Trophoblast cell (in vitro differentiated cells and primary cell): ENCODE measurements around the gene TAF1B.

Experiments
- DNase-seq, 2 donors: peaks; one replicate each; pipeline ENCODE4 v3.0.0-alpha.2; 2016
- H2AFZ ChIP-seq: 2 replicates; pipeline ENCODE4 v1.6.1; 2013; ENCODE audit warnings: low read length, moderate library complexity, mild to moderate bottlenecking; ENCODE audit not compliant: insufficient read depth, poor library complexity
- H2AK5ac ChIP-seq: 2 replicates; pipeline ENCODE4 v1.6.1; 2013; ENCODE audit warnings: mild to moderate bottlenecking, low read length
- H2BK120ac ChIP-seq: 2 replicates; pipeline ENCODE4 v1.6.1; 2013; ENCODE audit warnings: low read length, mild to moderate bottlenecking, moderate library complexity; ENCODE audit not compliant: insufficient read depth, poor library complexity
- H2BK12ac ChIP-seq: 2 replicates; pipeline ENCODE4 v1.6.1; 2013; ENCODE audit warnings: mild to moderate bottlenecking, low read length, moderate library complexity
- H2BK5ac ChIP-seq: 2 replicates; pipeline ENCODE4 v1.6.1; 2013; ENCODE audit warnings: low read length, low read depth, moderate library complexity, mild to moderate bottlenecking; ENCODE audit not compliant: poor library complexity
- H3K14ac ChIP-seq: 2 replicates; pipeline ENCODE4 v1.6.1; 2013; ENCODE audit warnings: mild to moderate bottlenecking, low read length
- H3K18ac ChIP-seq: 2 replicates; pipeline ENCODE4 v1.6.1; 2013; ENCODE audit warnings: mild to moderate bottlenecking, low read length
- H3K23ac ChIP-seq: 2 replicates; pipeline ENCODE4 v1.6.1; 2013; ENCODE audit warnings: low read length
- H3K27ac ChIP-seq: 2 replicates; pipeline ENCODE4 v1.5.1; 2013; ENCODE audit warnings: low read depth, mild to moderate bottlenecking, inconsistent platforms, low read length, moderate library complexity
- H3K27me3 ChIP-seq: 2 replicates; pipeline ENCODE4 v1.6.1; 2013; ENCODE audit warnings: inconsistent platforms, mild to moderate bottlenecking, low read length, moderate library complexity; ENCODE audit not compliant: insufficient read depth
- H3K36me3 ChIP-seq, 2 experiments: 1 replicate in 1 of 2; 2 replicates in 1 of 2; pipeline ENCODE4 v1.6.1; 2013; ENCODE audit warnings: low read length in 2 of 2, mild to moderate bottlenecking in 2 of 2, moderate library complexity in 1 of 2; ENCODE audit not compliant: insufficient read depth in 2 of 2, control insufficient read depth in 1 of 2
- H3K4ac ChIP-seq: 2 replicates; pipeline ENCODE4 v1.6.1; 2013; ENCODE audit warnings: low read depth, mild to moderate bottlenecking, low read length, moderate library complexity
- H3K4me1 ChIP-seq, 2 experiments: 1 replicate in 1 of 2; 2 replicates in 1 of 2; pipeline ENCODE4 v1.6.1; 2013; ENCODE audit warnings: low read length in 2 of 2, mild to moderate bottlenecking in 2 of 2, moderate library complexity in 1 of 2; ENCODE audit not compliant: insufficient read depth in 2 of 2, control insufficient read depth in 1 of 2
- H3K4me2 ChIP-seq: 2 replicates; pipeline ENCODE4 v1.6.1; 2013; ENCODE audit warnings: inconsistent platforms, mild to moderate bottlenecking, low read length, moderate library complexity
- H3K4me3 ChIP-seq: 2 replicates; pipeline ENCODE4 v1.5.1; 2013; ENCODE audit warnings: mild to moderate bottlenecking, low read depth, low read length, inconsistent platforms
- H3K79me1 ChIP-seq: one replicate; pipeline ENCODE4 v1.6.1; 2013; ENCODE audit warnings: low read length
- H3K79me2 ChIP-seq: 2 replicates; pipeline ENCODE4 v1.6.1; 2013; ENCODE audit warnings: low read length, mild to moderate bottlenecking; ENCODE audit not compliant: control insufficient read depth, insufficient read depth, poor library complexity
- H3K9ac ChIP-seq: 2 replicates; pipeline ENCODE4 v1.6.1; 2013; ENCODE audit warnings: mild to moderate bottlenecking, low read length
- H3K9me3 ChIP-seq: 2 replicates; pipeline ENCODE4 v1.6.1; 2013; ENCODE audit warnings: low read depth, mild to moderate bottlenecking, control low read depth, inconsistent platforms, low read length; ENCODE audit not compliant: insufficient read depth
- H4K12ac ChIP-seq: 2 replicates; pipeline ENCODE4 v1.6.1; 2013; ENCODE audit warnings: low read depth, mild to moderate bottlenecking, low read length, moderate library complexity
- H4K8ac ChIP-seq: 2 replicates; pipeline ENCODE4 v1.6.1; 2013; ENCODE audit warnings: low read depth, mild to moderate bottlenecking, low read length, moderate library complexity
- H4K91ac ChIP-seq: one replicate; pipeline ENCODE4 v1.6.1; 2013; ENCODE audit warnings: low read depth, mild to moderate bottlenecking, low read length, moderate library complexity
- whole genome bisulfite sequencing: extraction: QIAGEN DNeasy Blood & Tissue Kit; methylation state at CpG from one replicate; pipeline ENCODE4 v1.1.7; 2013; ENCODE audit warnings: missing lambda C conversion rate; ENCODE audit not compliant: insufficient read length, insufficient coverage; ENCODE audit errors: extremely low coverage; 5-methylcytosine and 5-hydroxymethylcytosine counted together

TAF1B gene

DNA sequence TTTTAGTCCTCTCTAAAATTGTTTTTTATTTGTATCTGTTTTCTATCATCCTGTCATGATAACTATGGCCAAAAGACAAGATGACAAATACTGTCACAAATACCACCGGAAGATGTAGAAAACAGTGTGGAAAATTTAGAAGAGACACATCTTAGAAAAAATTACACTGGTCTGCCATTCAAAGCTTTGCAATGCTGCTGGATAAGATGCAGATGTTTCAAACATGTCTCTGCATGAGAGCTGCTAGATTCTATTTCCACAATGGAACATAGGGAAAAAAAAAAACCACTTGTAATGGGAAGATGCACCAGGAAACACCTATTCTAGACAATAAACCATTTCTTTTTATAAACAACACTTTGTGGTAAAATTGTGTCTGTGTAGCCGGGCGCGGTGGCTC is 5.8 kb upstream of the TAF1B start:
- no peaks in the 10 kb centered on the region for H3K79me2 ChIP-seq
- no peak overlapping the region for H4K12ac ChIP-seq
- H3K9me3 ChIP-seq = peaks cover 2% of the 10 kb centered on the region
- no CpG with 5 or more reads among the region's 4 CpGs for WGBS
- no peak overlapping the region for H3K9ac ChIP-seq
- H2BK120ac ChIP-seq = no peak overlapping the region
- H4K91ac ChIP-seq = no peak overlapping the region
- H3K36me3 ChIP-seq = no peaks in the 10 kb centered on the region
- H2AK5ac ChIP-seq = no peak overlapping the region
- H3K27ac ChIP-seq = no peak overlapping the region
- no peak overlapping the region for H3K14ac ChIP-seq
- H3K18ac ChIP-seq = no peak overlapping the region
- H3K4me3 ChIP-seq = no peak overlapping the region
- H3K4me1 ChIP-seq = peaks cover 8 to 9% of the 10 kb centered on the region in 2 experiments
- H3K4ac ChIP-seq = no peak overlapping the region
- no peak overlapping the region for H2BK5ac ChIP-seq
- H3K23ac ChIP-seq = no peak overlapping the region
- no peak overlapping the region for H4K8ac ChIP-seq
- H3K27me3 ChIP-seq = no peaks in the 10 kb centered on the region
- no peak overlapping the region for H2BK12ac ChIP-seq
- DNase-seq = peak in 1 of 2 donors; percentile 41
- no peak overlapping the region for H2AFZ ChIP-seq
- H3K79me1 ChIP-seq = peaks cover 6% of the 10 kb centered on the region
- H3K4me2 ChIP-seq = no peak overlapping the region

DNA sequence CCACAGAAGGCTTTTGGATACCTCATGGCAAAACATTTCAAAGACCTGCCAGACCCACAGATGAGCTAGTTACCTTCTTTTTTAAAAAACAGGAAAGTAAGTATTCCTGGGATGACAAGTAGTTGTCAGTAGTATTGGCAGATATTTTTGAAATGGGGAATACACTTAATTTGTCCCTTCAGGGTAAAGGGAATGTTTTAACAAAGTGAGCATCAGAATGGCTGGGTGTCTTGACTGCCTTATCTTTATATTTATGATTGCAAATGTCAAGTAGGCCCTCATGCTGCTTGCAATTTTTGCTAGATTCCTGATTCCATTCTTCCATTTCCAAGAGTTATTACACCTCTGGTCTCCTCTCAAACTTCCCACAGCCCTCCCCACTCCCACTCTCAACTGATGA is 4.9 kb upstream of the TAF1B start:
- DNase-seq = peak; percentile 65 to 92
- Histone ChIP-seq H3K9ac (no peak overlapping the region), H2AFZ (no peak overlapping the region), H3K79me2 (peaks cover 5% of the 10 kb centered on the region), H3K4me3 (no peak overlapping the region), H3K23ac (no peak overlapping the region), H3K18ac (no peak overlapping the region), H3K14ac (no peak overlapping the region), H3K4me1 (peaks cover 8 to 9% of the 10 kb centered on the region in 2 experiments), H3K4ac (no peak overlapping the region), H3K27me3 (no peaks in the 10 kb centered on the region), H4K91ac (no peak overlapping the region), H2BK12ac (peak overlapping the region; percentile 43), H2BK120ac (no peak overlapping the region), H3K79me1 (peaks cover 12% of the 10 kb centered on the region), H3K9me3 (peaks cover 2% of the 10 kb centered on the region), H3K27ac (no peak overlapping the region), H3K4me2 (no peak overlapping the region), H2BK5ac (no peak overlapping the region), H3K36me3 (no peaks in the 10 kb centered on the region), H4K8ac (no peak overlapping the region), H4K12ac (no peak overlapping the region), H2AK5ac (no peak overlapping the region)

DNA sequence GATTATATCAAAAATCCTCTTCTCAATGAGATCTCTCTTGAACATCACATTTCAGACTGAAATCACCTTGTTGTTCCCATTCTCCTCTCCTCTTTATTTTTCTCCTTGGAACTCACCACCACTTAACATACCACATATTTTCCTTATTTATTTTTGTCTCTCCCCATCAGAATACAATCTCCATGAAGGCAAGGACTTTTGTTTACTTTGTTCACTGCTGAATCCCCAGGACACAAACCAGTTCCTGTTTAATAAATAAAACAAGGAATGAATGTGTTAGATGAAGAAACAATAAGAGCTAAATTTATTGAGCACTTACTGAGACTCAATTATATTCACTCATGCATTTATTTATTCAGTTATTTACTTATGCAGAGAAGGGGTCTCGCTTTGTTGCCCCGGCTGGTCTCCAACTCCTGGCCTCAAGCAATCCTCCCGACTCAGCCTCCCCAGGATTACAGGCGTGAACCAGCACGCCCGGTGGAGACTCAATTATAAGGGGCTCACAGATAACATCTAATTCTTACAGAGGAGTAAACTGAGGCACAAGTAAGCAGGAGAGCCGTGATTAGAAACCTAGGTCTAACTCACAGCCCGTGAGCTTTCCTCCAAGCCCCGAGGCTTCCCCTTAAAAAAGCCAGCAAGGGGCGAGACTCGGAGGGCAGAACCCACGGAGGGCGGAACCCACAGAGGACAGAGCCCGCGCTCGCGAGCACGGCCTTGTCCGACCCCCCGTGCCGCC is 616 bp upstream of the TAF1B start:
- peaks cover 4 to 9% of the 10 kb centered on the region in 2 experiments for H3K36me3 ChIP-seq
- H3K27ac ChIP-seq = peak overlapping the region; percentile 99
- no peak overlapping the region for H2BK12ac ChIP-seq
- peaks cover 12% of the 10 kb centered on the region for H3K79me2 ChIP-seq
- H3K4me3 ChIP-seq = peak overlapping the region; percentile 85
- peak overlapping the region; percentile 84 for H3K9ac ChIP-seq
- H3K4ac ChIP-seq = peak overlapping the region; percentile 34
- no peak for DNase-seq
- H4K12ac ChIP-seq = peak overlapping the region; percentile 93
- peak overlapping the region; percentile 95 for H3K14ac ChIP-seq
- peak overlapping the region; percentile 97 for H4K91ac ChIP-seq
- H3K4me2 ChIP-seq = peak overlapping the region; percentile 77
- H3K79me1 ChIP-seq = peaks cover 18% of the 10 kb centered on the region
- peaks cover 2% of the 10 kb centered on the region for H3K9me3 ChIP-seq
- peak overlapping the region; percentile 84 for H2BK120ac ChIP-seq
- peak overlapping the region; percentile 99 for H3K18ac ChIP-seq
- peak overlapping the region; percentile 35 for H2AK5ac ChIP-seq
- peaks cover 2 to 5% of the 10 kb centered on the region in 2 experiments for H3K4me1 ChIP-seq
- H3K27me3 ChIP-seq = no peaks in the 10 kb centered on the region
- no CpG with 5 or more reads among the region's 21 CpGs for WGBS
- H4K8ac ChIP-seq = peak overlapping the region; percentile 98
- peak overlapping the region; percentile 88 for H2BK5ac ChIP-seq
- H2AFZ ChIP-seq = peak overlapping the region; percentile 77
- H3K23ac ChIP-seq = no peak overlapping the region

DNA sequence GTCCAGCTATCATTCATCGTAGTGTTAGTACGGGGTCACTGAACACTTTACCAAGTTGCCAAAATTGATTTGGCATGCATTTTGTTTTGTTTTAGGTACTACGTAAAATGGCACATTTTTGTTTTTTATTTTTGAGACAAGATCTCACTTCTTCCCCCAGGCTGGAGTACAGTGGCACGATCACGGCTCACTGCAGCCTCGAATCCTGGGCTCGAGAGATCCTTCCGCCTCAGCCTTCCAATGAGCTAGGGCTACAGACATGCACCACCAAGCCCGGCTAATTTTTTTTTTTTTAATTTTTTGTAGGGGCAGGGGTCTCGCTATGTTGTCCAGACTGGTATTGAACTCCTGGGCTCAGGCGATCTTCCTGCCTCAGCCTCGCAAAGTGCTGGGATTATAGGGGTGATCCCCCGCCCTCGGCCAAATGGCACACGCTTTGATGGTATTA is 786 bp downstream of the TAF1B start:
- Histone ChIP-seq H3K4ac (peak overlapping the region; percentile 30), H2BK5ac (peak overlapping the region; percentile 96), H3K4me3 (peak overlapping the region; percentile 85), H3K18ac (peak overlapping the region; percentile 95), H2AK5ac (no peak overlapping the region), H3K27ac (peak overlapping the region; percentile 99), H3K4me1 (peaks cover 2 to 5% of the 10 kb centered on the region in 2 experiments), H4K12ac (peak overlapping the region; percentile 97), H4K91ac (peak overlapping the region; percentile 94), H2BK120ac (peak overlapping the region; percentile 97), H2AFZ (peak overlapping the region; percentile 81), H2BK12ac (no peak overlapping the region), H3K9me3 (no peaks in the 10 kb centered on the region), H3K14ac (peak overlapping the region; percentile 95), H3K36me3 (peaks cover 4 to 10% of the 10 kb centered on the region in 2 experiments), H3K9ac (no peak overlapping the region), H3K27me3 (no peaks in the 10 kb centered on the region), H3K79me1 (peaks cover 16% of the 10 kb centered on the region), H3K23ac (no peak overlapping the region), H3K4me2 (peak overlapping the region; percentile 64), H3K79me2 (peaks cover 12% of the 10 kb centered on the region), H4K8ac (peak overlapping the region; percentile 96)
- WGBS = no CpG with 5 or more reads among the region's 15 CpGs
- peak; percentile 29 to 65 for DNase-seq
